ENCODE measurements around the gene ALKBH4. TPM values are rescaled to one million over a fixed set of nuclear protein-coding genes. Genes with fewer than 3 reads are reported as not detected.
"Not testable (repeated sequence)": the region's sequence is repeated elsewhere in the genome, so short reads cannot be mapped to it uniquely, and the experiment has no call there.

The ALKBH4 gene
- polyA plus RNA-seq, 1 donor (not counting 4 experiments of a cell fraction or from before 2014, with no cell fraction given) = 3.1 TPM

DNA sequence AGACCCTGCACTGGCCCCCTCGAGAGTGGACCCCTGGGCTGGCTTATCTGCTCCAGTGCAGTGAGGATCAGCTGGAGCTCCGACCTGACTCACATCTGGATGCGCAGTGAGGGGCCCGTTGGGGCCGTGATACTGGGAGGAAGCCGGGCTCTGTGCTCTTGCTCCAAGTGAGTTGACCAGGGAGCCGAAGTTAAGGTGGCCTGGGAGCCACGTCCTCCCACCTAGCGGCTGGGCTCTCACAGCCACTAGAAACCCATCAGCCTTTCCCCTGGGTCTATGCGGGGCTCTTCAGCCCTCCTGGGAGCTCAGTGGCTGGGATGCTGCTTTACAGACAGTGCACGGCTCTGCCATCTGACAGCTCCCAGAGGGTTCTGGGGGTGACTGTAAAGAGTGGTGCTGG lies 9.1 kb downstream of the ALKBH4 start:
- no peak for FAIRE-seq
- Histone ChIP-seq H3K27me3 (ENCODE audit: control insufficient read depth, extremely low read depth, insufficient read depth, low read length) (no peaks in the 10 kb centered on the region), H3K4me3 (ENCODE audit: control insufficient read depth in 2 of 3, extremely low read depth in 1 of 3, insufficient read depth in 2 of 3, low read depth in 1 of 3, low read length in 3 of 3) (no peak overlapping the region), H3K4me2 (ENCODE audit: control insufficient read depth, extremely low read depth, insufficient read depth, low read depth, low read length) (no peak overlapping the region), H3K9me1 (ENCODE audit: control insufficient read depth, extremely low read depth, insufficient read depth, low read length) (no peaks in the 10 kb centered on the region), H3K9ac (ENCODE audit: control insufficient read depth, extremely low read depth, insufficient read depth, low read length) (no peak overlapping the region), H3K4me1 (ENCODE audit: control insufficient read depth, extremely low read depth, insufficient read depth, low read length) (peaks cover 10% of the 10 kb centered on the region), H4K20me1 (ENCODE audit: control insufficient read depth, extremely low read depth, insufficient read depth, low read length) (no peaks in the 10 kb centered on the region), H2AFZ (ENCODE audit: control insufficient read depth, low read length) (no peak overlapping the region), H3K27ac (ENCODE audit: control insufficient read depth, insufficient read depth, low read length) (no peak overlapping the region), H3K36me3 (ENCODE audit: control insufficient read depth in 2 of 2, extremely low read depth in 1 of 2, insufficient read depth in 2 of 2, low read length in 2 of 2) (peaks cover 4 to 14% of the 10 kb centered on the region in 2 experiments), H3K79me2 (ENCODE audit: control insufficient read depth, insufficient read depth, low read length) (no peaks in the 10 kb centered on the region), H3K9me3 (ENCODE audit: control insufficient read depth, low read depth, low read length) (no peaks in the 10 kb centered on the region)
- DNase-seq (ENCODE audit: low read depth, low spot score) = no peak
- dilution Hi-C loops (cut with MboI; ENCODE audit: extremely low pct_ligation_motif_present, low sequenced_read_pairs) = no loop called here
- TF ChIP-seq, protein P1, sequence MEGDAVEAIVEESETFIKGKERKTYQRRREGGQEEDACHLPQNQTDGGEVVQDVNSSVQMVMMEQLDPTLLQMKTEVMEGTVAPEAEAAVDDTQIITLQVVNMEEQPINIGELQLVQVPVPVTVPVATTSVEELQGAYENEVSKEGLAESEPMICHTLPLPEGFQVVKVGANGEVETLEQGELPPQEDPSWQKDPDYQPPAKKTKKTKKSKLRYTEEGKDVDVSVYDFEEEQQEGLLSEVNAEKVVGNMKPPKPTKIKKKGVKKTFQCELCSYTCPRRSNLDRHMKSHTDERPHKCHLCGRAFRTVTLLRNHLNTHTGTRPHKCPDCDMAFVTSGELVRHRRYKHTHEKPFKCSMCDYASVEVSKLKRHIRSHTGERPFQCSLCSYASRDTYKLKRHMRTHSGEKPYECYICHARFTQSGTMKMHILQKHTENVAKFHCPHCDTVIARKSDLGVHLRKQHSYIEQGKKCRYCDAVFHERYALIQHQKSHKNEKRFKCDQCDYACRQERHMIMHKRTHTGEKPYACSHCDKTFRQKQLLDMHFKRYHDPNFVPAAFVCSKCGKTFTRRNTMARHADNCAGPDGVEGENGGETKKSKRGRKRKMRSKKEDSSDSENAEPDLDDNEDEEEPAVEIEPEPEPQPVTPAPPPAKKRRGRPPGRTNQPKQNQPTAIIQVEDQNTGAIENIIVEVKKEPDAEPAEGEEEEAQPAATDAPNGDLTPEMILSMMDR (optimal IDR thresholded peaks at IDR 0.05 in 1 of 3, IDR thresholded peaks at IDR 0.05 in 1 of 3, conservative IDR thresholded peaks at IDR 0.05 in 1 of 3; ENCODE audit: extremely low read depth in 1 of 3, insufficient read depth in 2 of 3, low read length in 3 of 3) = no peak
- TF ChIP-seq EZH2 (IDR thresholded peaks at IDR 0.05; ENCODE audit: low read length) = no peak

DNA sequence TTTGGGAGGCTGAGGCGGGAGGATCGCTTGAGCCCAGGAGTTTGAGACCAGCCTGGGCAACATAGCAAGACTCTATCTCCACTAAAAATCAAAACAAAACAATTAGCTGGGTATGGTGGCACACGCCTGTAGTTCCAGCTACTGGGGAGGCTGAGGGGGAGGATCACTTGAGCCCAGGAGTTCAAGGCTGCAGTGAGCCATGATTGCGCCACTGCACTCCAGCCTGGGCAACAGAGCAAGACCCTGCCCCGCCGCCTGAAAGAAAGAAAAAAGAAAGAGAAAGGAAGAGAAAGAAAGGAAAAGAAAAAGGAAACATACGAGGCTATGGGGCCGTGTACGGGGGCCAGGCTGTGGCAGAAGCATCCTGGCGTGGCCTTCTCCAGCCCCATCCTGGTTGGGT lies 9.7 kb downstream of the ALKBH4 start:
- FAIRE-seq; H3K79me2 ChIP-seq (ENCODE audit: control insufficient read depth, insufficient read depth, low read length); H2AFZ ChIP-seq (ENCODE audit: control insufficient read depth, low read length); H4K20me1 ChIP-seq (ENCODE audit: control insufficient read depth, extremely low read depth, insufficient read depth, low read length); H3K9me1 ChIP-seq (ENCODE audit: control insufficient read depth, extremely low read depth, insufficient read depth, low read length); H3K9me3 ChIP-seq (ENCODE audit: control insufficient read depth, low read depth, low read length); H3K4me3 ChIP-seq (ENCODE audit: control insufficient read depth in 2 of 3, extremely low read depth in 1 of 3, insufficient read depth in 2 of 3, low read depth in 1 of 3, low read length in 3 of 3); H3K27me3 ChIP-seq (ENCODE audit: control insufficient read depth, extremely low read depth, insufficient read depth, low read length); H3K4me2 ChIP-seq (ENCODE audit: control insufficient read depth, extremely low read depth, insufficient read depth, low read depth, low read length); H3K27ac ChIP-seq (ENCODE audit: control insufficient read depth, insufficient read depth, low read length); dilution Hi-C loops (cut with MboI; ENCODE audit: extremely low pct_ligation_motif_present, low sequenced_read_pairs); DNase-seq (ENCODE audit: low read depth, low spot score); H3K9ac ChIP-seq (ENCODE audit: control insufficient read depth, extremely low read depth, insufficient read depth, low read length): not testable (repeated sequence)
- Histone ChIP-seq H3K36me3 (ENCODE audit: control insufficient read depth in 2 of 2, extremely low read depth in 1 of 2, insufficient read depth in 2 of 2, low read length in 2 of 2) (peaks cover 4 to 13% of the 10 kb centered on the region in 2 experiments), H3K4me1 (ENCODE audit: control insufficient read depth, extremely low read depth, insufficient read depth, low read length) (peaks cover 10% of the 10 kb centered on the region)

DNA sequence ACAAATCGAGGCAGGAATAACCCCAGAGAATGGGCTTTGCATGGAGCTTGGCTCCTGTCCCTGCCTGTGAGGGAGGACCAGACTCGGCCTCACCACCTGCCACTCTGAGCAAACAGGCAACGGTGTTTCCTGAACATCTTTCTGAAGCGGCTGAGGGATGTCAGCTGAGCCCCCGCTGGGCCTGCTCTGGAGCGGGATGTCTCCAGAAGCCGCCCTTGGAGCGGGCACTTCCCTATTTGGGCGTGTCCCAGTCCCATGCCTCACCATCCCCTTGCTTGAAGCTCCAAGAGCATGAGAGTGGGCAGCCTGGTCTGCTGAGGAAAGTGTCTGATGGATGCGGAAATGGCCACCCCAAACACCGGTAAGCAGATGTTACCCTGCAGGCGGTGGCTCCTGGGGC lies 10.2 kb downstream of the ALKBH4 start:
- DNase-seq (ENCODE audit: low read depth, low spot score) = no peak
- dilution Hi-C loops (cut with MboI; ENCODE audit: extremely low pct_ligation_motif_present, low sequenced_read_pairs) = no loop called here
- no peaks in the 10 kb centered on the region for H3K9me1 ChIP-seq (ENCODE audit: control insufficient read depth, extremely low read depth, insufficient read depth, low read length)
- no peak overlapping the region for H3K9ac ChIP-seq (ENCODE audit: control insufficient read depth, extremely low read depth, insufficient read depth, low read length)
- no peaks in the 10 kb centered on the region for H4K20me1 ChIP-seq (ENCODE audit: control insufficient read depth, extremely low read depth, insufficient read depth, low read length)
- H3K9me3 ChIP-seq (ENCODE audit: control insufficient read depth, low read depth, low read length) = no peaks in the 10 kb centered on the region
- H3K4me1 ChIP-seq (ENCODE audit: control insufficient read depth, extremely low read depth, insufficient read depth, low read length) = peaks cover 10% of the 10 kb centered on the region
- no peak for FAIRE-seq
- peaks cover 4 to 13% of the 10 kb centered on the region in 2 experiments for H3K36me3 ChIP-seq (ENCODE audit: control insufficient read depth in 2 of 2, extremely low read depth in 1 of 2, insufficient read depth in 2 of 2, low read length in 2 of 2)
- no peaks in the 10 kb centered on the region for H3K27me3 ChIP-seq (ENCODE audit: control insufficient read depth, extremely low read depth, insufficient read depth, low read length)
- H3K4me3 ChIP-seq (ENCODE audit: control insufficient read depth in 2 of 3, extremely low read depth in 1 of 3, insufficient read depth in 2 of 3, low read depth in 1 of 3, low read length in 3 of 3) = no peak overlapping the region
- H3K27ac ChIP-seq (ENCODE audit: control insufficient read depth, insufficient read depth, low read length) = no peak overlapping the region
- no peak overlapping the region for H2AFZ ChIP-seq (ENCODE audit: control insufficient read depth, low read length)
- no peak overlapping the region for H3K4me2 ChIP-seq (ENCODE audit: control insufficient read depth, extremely low read depth, insufficient read depth, low read depth, low read length)
- no peaks in the 10 kb centered on the region for H3K79me2 ChIP-seq (ENCODE audit: control insufficient read depth, insufficient read depth, low read length)
- TF ChIP-seq, protein P1 (optimal IDR thresholded peaks at IDR 0.05 in 1 of 3, IDR thresholded peaks at IDR 0.05 in 1 of 3, conservative IDR thresholded peaks at IDR 0.05 in 1 of 3; ENCODE audit: extremely low read depth in 1 of 3, insufficient read depth in 2 of 3, low read length in 3 of 3) = no peak
- TF ChIP-seq EZH2 (IDR thresholded peaks at IDR 0.05; ENCODE audit: low read length) = no peak
